GM23338 (cell line): ENCODE data around the gene GLRX2. TPM values are rescaled to one million over a fixed set of nuclear protein-coding genes. Genes with fewer than 3 reads are reported as not detected.
A peak's percentile ranks its signal among the peaks of the same experiment; 100 is the strongest.

ENCODE experiments used
- ATAC-seq: fragments of 200-7000 bp; cut with Tn5 transposase; 3 replicates; pipeline ENCODE4 v1.9.1; 2020
- DNase-seq: peaks from one replicate; pipeline ENCODE4 v3.0.0-alpha.2; 2015; ENCODE audit warnings: low spot score
- H2AFZ ChIP-seq: fragments of 200-600 bp; sonication (generic); 2 replicates; pipeline ENCODE4 v1.8.0; 2016; ENCODE audit warnings: antibody characterized with exemption, mild to moderate bottlenecking, moderate library complexity
- H3F3A ChIP-seq: fragments of 200-600 bp; sonication (generic); replicated peaks from 2 replicates; pipeline ENCODE4 v1.8.0; 2017; ENCODE audit warnings: antibody characterized with exemption, mixed run types, low read depth
- H3K27ac ChIP-seq: fragments of 200-600 bp; sonication (generic); 2 replicates; pipeline ENCODE4 v1.6.1; 2016; ENCODE audit warnings: low read depth
- H3K27me3 ChIP-seq: fragments of 200-600 bp; sonication (generic); 2 replicates; pipeline ENCODE4 v1.8.0; 2016; ENCODE audit warnings: mild to moderate bottlenecking, mixed run types, moderate library complexity; ENCODE audit not compliant: insufficient read depth
- H3K36me3 ChIP-seq: fragments of 200-600 bp; sonication (generic); 2 replicates; pipeline ENCODE4 v1.8.0; 2016; ENCODE audit warnings: mild to moderate bottlenecking; ENCODE audit not compliant: insufficient read depth
- H3K4me1 ChIP-seq: fragments of 200-600 bp; sonication (generic); 2 replicates; pipeline ENCODE4 v1.8.0; 2016; ENCODE audit warnings: mild to moderate bottlenecking, moderate library complexity; ENCODE audit not compliant: insufficient read depth
- H3K4me2 ChIP-seq: fragments of 200-600 bp; sonication (generic); 2 replicates; pipeline ENCODE4 v1.7.1; 2017; ENCODE audit warnings: mixed run types
- H3K4me3 ChIP-seq: fragments of 200-600 bp; sonication (generic); 2 replicates; pipeline ENCODE4 v1.6.1; 2016; ENCODE audit warnings: mixed run types
- H3K79me2 ChIP-seq: fragments of 200-600 bp; sonication (generic); replicated peaks from 2 replicates; pipeline ENCODE4 v1.8.0; 2017; ENCODE audit warnings: mild to moderate bottlenecking; ENCODE audit not compliant: insufficient read depth
- H3K9me2 ChIP-seq: fragments of 200-600 bp; sonication (generic); 2 replicates; pipeline ENCODE4 v1.8.0; 2017; ENCODE audit not compliant: insufficient read depth
- H4K20me1 ChIP-seq: fragments of 200-600 bp; sonication (generic); replicated peaks from 2 replicates; pipeline ENCODE4 v1.8.0; 2017; ENCODE audit warnings: mild to moderate bottlenecking; ENCODE audit not compliant: insufficient read depth
- H3K27ac Mint-ChIP-seq: 2 replicates; pipeline ENCODE4 v1.8.0; 2020; ENCODE audit warnings: inconsistent platforms, mild to moderate bottlenecking, moderate library complexity, mixed read lengths
- H3K27me3 Mint-ChIP-seq: 3 replicates; pipeline ENCODE4 v1.8.0; 2022; ENCODE audit warnings: low read depth, mild to moderate bottlenecking, moderate library complexity, mixed read lengths, inconsistent platforms; ENCODE audit not compliant: insufficient read depth, poor library complexity
- H3K36me3 Mint-ChIP-seq: 3 replicates; pipeline ENCODE4 v1.8.0; 2021; ENCODE audit warnings: low read depth, mild to moderate bottlenecking, inconsistent platforms, moderate library complexity, mixed read lengths
- H3K4me1 Mint-ChIP-seq: 3 replicates; pipeline ENCODE4 v1.8.0; 2020; ENCODE audit warnings: mild to moderate bottlenecking, inconsistent platforms, mixed read lengths
- H3K4me3 Mint-ChIP-seq: 3 replicates; pipeline ENCODE4 v1.8.0; 2021; ENCODE audit warnings: moderate library complexity, mild to moderate bottlenecking, inconsistent platforms, mixed read lengths
- H3K9me3 Mint-ChIP-seq: 3 replicates; pipeline ENCODE4 v1.8.0; 2020; ENCODE audit warnings: moderate library complexity, mild to moderate bottlenecking, inconsistent platforms, mixed read lengths
- CREB1 ChIP-seq: fragments of 250-450 bp; sonication (Bioruptor Pico); IDR thresholded peaks from 2 replicates; pipeline ENCODE4 v1.5.0; 2020; ENCODE audit warnings: low read depth, mild to moderate bottlenecking, moderate library complexity
- CTCF ChIP-seq, 2 experiments: fragments of 200-600 bp in 1 of 2; sonication (generic) in 1 of 2; conservative IDR thresholded peaks; 2 replicates each; pipeline versions ENCODE4 v1.5.1 to v1.6.1; 2016 to 2017; ENCODE audit warnings: antibody characterized with exemption in 2 of 2, low read depth in 2 of 2, mild to moderate bottlenecking in 2 of 2, moderate library complexity in 1 of 2
- EZH2 ChIP-seq: fragments of 200-600 bp; sonication (generic); IDR thresholded peaks from one replicate; pipeline ENCODE4 v1.8.0; 2017; ENCODE audit warnings: antibody characterized with exemption, mild to moderate bottlenecking, low read depth; ENCODE audit not compliant: unreplicated experiment
- JUNB ChIP-seq: IDR thresholded peaks from one replicate; pipeline ENCODE4 v1.6.1; 2016; ENCODE audit warnings: antibody characterized with exemption; ENCODE audit not compliant: unreplicated experiment
- STAT1 ChIP-seq: IDR thresholded peaks from one replicate; pipeline ENCODE4 v1.6.1; 2016; ENCODE audit warnings: antibody characterized with exemption; ENCODE audit not compliant: unreplicated experiment
- ZNF114 ChIP-seq: fragments of 250-450 bp; sonication (Bioruptor Pico); IDR thresholded peaks from 2 replicates; pipeline ENCODE4 v1.5.0; 2020; ENCODE audit warnings: mild to moderate bottlenecking, moderate library complexity
- ZNF331 ChIP-seq: fragments of 250-450 bp; sonication (Bioruptor Pico); IDR thresholded peaks from 2 replicates; pipeline ENCODE4 v1.5.0; 2020; ENCODE audit warnings: low read depth, mild to moderate bottlenecking, moderate library complexity
- ZNF462 ChIP-seq: fragments of 250-450 bp; sonication (Bioruptor Pico); IDR thresholded peaks from 2 replicates; pipeline ENCODE4 v1.5.0; 2020; ENCODE audit warnings: mild to moderate bottlenecking, moderate library complexity
- polyA plus RNA-seq: library from polyadenylated mRNA; unstranded; fragments of >200 nt; fragmentation: Nextera tagmentation; extraction: Ambion mirVana; gene quantifications from 2 replicates; pipeline ENCODE4 v1.2.1, GENCODE V29; 2016
- total RNA-seq: library from RNA; depleted of rRNA; stranded (reverse); fragments of >200 nt; shearing (Covaris generic); gene quantifications from 2 replicates; pipeline ENCODE4 v1.2.3, GENCODE V29; 2014

The GLRX2 gene
- total and polyA plus RNA-seq, 2 experiments from 2014 or later: 7.7 to 28.3 TPM

- no peak for TF ChIP-seq ZNF114 (CRISPR knock-in tag)
- TF ChIP-seq ZNF462 (CRISPR knock-in tag): no peak
- no peak for TF ChIP-seq JUNB
Observed at GRCh38 chr1:193105821-193106177, 585 bp upstream of the GLRX2 start (continued).

GRCh38 chr1:193104502-193104906, 710 bp downstream of the GLRX2 start:
- H3K27me3 ChIP-seq: peaks cover 16% of the 10 kb centered on the region
- Mint-ChIP-seq H3K9me3 (no peaks in the 10 kb centered on the region), H3K27me3 (peaks cover 4% of the 10 kb centered on the region), H3K4me3 (peak overlapping the region; percentile 84), H3K36me3 (no peaks in the 10 kb centered on the region), H3K4me1 (peaks cover 25% of the 10 kb centered on the region; the same call in 2 of the 3 replicates), H3K27ac (peak overlapping the region; percentile 27; the same call in 1 of the 2 replicates)
- no peak overlapping the region for H3K27ac ChIP-seq
- peak; percentile 78 for DNase-seq
- peak; percentile 73 for ATAC-seq
- H3F3A ChIP-seq: peaks cover 11% of the 10 kb centered on the region
- peaks cover 8% of the 10 kb centered on the region for H4K20me1 ChIP-seq
- peak overlapping the region; percentile 95 for H3K4me3 ChIP-seq
- peaks cover 12% of the 10 kb centered on the region; the same call in 1 of the 2 replicates for H3K79me2 ChIP-seq
- peaks cover 11% of the 10 kb centered on the region; the same call in 1 of the 2 replicates for H3K4me1 ChIP-seq
- no peaks in the 10 kb centered on the region; the same call in 1 of the 2 replicates for H3K36me3 ChIP-seq
- H3K4me2 ChIP-seq: peak overlapping the region; percentile 98
- no peaks in the 10 kb centered on the region for H3K9me2 ChIP-seq
- H2AFZ ChIP-seq: peak overlapping the region; percentile 98
- no peak for TF ChIP-seq ZNF462 (CRISPR knock-in tag)
- no peak for TF ChIP-seq ZNF331
- no peak for TF ChIP-seq CTCF (conservative IDR thresholded peaks at IDR 0.05; ENCODE audit: low read depth in 2 of 2)
- TF ChIP-seq STAT1: no peak
- TF ChIP-seq EZH2: no peak
- no peak for TF ChIP-seq CREB1
- no peak for TF ChIP-seq ZNF114 (CRISPR knock-in tag)
